GM23338 (cell line): ENCODE measurements around the gene ZNF26.

Source experiments
- CTCF ChIP-seq, 2 experiments: fragments of 200-600 bp in 1 of 2; sonication (generic) in 1 of 2; conservative IDR thresholded peaks; 2 replicates each; pipeline versions ENCODE4 v1.5.1 to v1.6.1; 2016 to 2017; ENCODE audit warnings: antibody characterized with exemption in 2 of 2, low read depth in 2 of 2, mild to moderate bottlenecking in 2 of 2, moderate library complexity in 1 of 2
- EZH2 ChIP-seq: fragments of 200-600 bp; sonication (generic); IDR thresholded peaks from one replicate; pipeline ENCODE4 v1.8.0; 2017; ENCODE audit warnings: antibody characterized with exemption, mild to moderate bottlenecking, low read depth; ENCODE audit not compliant: unreplicated experiment
- EZH2phosphoT487 ChIP-seq: fragments of 200-600 bp; sonication (generic); IDR thresholded peaks from one replicate; pipeline ENCODE4 v1.8.1; 2018; ENCODE audit warnings: antibody characterized with exemption; ENCODE audit not compliant: unreplicated experiment
- POLR2AphosphoS5 ChIP-seq: IDR thresholded peaks from 2 replicates; pipeline ENCODE4 v1.6.1; 2016; ENCODE audit warnings: antibody characterized with exemption, low read depth
- TF ChIP-seq, protein P1 (sequence below): IDR thresholded peaks from one replicate; pipeline ENCODE4 v1.6.1; 2018; ENCODE audit warnings: antibody characterized with exemption; ENCODE audit not compliant: unreplicated experiment

- no peak for TF ChIP-seq CTCF (conservative IDR thresholded peaks at IDR 0.05; ENCODE audit: low read depth in 2 of 2)
- no peak for TF ChIP-seq EZH2
- TF ChIP-seq POLR2AphosphoS5: no peak
- no peak for TF ChIP-seq EZH2phosphoT487
- TF ChIP-seq, protein P1, sequence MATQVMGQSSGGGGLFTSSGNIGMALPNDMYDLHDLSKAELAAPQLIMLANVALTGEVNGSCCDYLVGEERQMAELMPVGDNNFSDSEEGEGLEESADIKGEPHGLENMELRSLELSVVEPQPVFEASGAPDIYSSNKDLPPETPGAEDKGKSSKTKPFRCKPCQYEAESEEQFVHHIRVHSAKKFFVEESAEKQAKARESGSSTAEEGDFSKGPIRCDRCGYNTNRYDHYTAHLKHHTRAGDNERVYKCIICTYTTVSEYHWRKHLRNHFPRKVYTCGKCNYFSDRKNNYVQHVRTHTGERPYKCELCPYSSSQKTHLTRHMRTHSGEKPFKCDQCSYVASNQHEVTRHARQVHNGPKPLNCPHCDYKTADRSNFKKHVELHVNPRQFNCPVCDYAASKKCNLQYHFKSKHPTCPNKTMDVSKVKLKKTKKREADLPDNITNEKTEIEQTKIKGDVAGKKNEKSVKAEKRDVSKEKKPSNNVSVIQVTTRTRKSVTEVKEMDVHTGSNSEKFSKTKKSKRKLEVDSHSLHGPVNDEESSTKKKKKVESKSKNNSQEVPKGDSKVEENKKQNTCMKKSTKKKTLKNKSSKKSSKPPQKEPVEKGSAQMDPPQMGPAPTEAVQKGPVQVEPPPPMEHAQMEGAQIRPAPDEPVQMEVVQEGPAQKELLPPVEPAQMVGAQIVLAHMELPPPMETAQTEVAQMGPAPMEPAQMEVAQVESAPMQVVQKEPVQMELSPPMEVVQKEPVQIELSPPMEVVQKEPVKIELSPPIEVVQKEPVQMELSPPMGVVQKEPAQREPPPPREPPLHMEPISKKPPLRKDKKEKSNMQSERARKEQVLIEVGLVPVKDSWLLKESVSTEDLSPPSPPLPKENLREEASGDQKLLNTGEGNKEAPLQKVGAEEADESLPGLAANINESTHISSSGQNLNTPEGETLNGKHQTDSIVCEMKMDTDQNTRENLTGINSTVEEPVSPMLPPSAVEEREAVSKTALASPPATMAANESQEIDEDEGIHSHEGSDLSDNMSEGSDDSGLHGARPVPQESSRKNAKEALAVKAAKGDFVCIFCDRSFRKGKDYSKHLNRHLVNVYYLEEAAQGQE: no peak
These were observed 87.7 kb downstream of the ZNF26 start for GRCh38 chr12:133073836-133074235.
